Hepatic stellate cell (primary cell): ENCODE results near the gene DISC1.
"Not testable (repeated sequence)": the region's sequence is repeated elsewhere in the genome, so short reads cannot be mapped to it uniquely, and the experiment has no call there.

ENCODE experiments used
- DNase-seq: peaks from one replicate; pipeline ENCODE4 v3.0.0; 2011; ENCODE audit warnings: low spot score

The DISC1 gene

DNA sequence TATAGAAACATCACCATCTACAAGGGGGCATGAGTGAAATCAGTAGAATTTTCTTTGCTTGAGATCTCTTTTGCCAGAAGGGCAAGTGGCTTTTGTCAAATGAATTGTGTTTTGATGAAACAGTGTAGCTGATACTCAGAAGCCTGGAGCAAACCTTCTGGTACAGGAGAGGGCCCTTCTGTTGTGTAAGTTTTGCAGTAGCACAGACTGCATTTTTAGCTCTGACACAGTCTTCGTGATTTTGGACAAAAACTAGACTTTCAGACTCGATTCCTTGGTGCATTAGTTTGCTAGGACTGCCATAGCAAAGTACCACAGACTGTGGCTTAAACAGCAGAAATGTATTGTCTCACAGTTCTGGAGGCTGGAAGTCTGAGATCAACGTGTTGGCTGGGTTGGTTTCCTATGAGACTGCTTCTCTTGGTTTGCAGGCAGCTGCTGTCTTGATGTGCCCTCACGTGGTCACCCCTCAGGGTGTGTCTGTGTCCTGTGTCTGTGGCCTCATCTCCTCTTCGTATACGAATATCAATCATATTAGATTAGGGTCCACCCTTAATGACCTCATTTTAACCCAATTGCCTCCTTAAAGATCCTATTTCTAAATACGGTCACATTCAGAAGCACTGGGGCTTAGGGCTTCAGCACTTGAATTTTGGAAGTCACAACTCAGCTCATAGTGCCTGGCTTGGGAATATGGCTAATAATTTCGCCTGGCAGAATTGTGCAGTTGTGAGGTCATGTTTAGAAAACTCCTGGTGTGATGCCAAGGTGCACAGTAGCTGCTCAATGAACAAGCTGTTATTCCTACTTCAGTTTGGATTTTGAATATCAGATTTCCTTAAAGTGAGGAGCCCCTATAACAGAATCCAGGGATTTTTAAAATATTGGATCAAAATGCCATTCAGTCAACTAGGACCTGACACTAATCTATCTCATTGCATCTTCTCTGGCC, 21.2 kb upstream of the DISC1 start:
- no peak for DNase-seq

DNA sequence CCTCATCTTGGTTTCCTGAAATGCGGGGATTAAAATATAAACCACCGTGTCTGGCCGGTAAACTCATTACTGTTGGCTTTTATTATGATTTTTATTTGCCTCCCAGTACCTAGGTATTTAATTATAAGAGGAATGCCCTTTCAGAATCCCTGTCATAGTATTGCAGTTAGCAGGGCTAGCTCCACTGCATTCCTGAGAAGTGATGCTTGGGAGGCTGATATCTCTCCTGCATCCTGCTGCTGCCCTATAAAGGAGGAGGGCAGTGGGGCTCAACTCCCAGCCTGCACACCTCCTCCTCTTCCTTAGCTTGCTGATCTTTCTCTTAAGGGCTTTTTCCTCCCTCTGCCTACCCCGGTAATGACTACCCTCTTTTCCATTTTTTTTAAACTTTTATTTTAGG, 19.9 kb upstream of the DISC1 start:
- DNase-seq = no peak

DNA sequence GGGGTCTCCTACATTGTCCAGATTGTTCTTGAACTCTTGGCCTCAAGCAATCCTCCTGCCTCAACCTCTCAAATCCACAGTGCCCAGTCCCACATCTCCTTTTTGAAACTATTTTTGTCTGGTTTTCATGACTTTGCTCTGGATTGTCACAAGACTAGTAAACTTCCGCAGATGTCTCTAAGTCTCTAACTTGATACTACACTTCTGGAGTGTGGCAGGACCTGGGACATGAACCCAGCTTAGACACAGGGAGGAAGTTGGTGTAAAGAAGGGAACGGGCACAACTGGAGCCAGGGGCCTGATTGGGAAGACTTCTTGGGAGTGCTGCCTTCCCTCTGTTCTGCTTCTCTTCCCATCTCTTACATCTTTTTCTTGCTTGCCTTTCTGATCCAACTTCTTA, 16.2 kb upstream of the DISC1 start:
- no peak for DNase-seq

DNA sequence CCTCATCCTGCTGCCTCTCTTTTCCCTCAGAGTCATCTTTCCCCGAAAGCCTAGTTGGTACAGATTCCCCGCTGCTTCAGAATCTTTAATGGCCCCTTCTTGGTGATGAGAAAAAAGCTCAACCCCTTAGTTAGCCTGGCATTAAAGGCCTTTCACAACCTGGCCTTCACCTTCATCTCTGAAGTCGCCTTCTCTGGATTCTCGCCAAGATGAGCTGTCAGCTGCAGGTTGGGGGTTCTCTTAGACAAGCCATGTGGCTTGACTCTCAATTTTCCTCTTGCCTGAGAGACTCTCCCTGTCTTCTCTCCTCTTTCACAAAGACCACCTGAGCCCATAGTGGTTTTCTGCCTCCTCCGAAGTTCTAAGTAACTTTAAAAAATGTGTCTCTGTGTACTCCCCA, 15.5 kb upstream of the DISC1 start:
- DNase-seq = no peak

DNA sequence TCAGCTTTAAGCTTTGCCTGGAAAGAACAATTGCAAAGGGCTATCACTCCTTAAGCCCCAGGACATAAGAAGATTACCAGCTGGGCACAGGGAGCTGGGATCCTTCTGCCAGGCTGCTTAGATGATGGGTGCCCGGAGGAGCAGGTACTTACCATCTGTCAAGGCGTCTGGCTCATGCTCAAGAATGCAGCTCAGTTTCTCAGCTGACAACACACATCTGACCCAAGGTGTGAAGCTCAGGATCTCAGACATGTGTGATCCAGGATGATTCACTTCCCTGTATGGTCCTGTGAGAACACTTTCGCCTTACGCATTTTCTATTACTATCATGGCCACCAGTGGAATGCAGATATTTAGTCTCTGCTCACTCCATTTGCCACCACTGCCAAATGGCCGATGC, 14.7 kb upstream of the DISC1 start:
- DNase-seq = no peak

DNA sequence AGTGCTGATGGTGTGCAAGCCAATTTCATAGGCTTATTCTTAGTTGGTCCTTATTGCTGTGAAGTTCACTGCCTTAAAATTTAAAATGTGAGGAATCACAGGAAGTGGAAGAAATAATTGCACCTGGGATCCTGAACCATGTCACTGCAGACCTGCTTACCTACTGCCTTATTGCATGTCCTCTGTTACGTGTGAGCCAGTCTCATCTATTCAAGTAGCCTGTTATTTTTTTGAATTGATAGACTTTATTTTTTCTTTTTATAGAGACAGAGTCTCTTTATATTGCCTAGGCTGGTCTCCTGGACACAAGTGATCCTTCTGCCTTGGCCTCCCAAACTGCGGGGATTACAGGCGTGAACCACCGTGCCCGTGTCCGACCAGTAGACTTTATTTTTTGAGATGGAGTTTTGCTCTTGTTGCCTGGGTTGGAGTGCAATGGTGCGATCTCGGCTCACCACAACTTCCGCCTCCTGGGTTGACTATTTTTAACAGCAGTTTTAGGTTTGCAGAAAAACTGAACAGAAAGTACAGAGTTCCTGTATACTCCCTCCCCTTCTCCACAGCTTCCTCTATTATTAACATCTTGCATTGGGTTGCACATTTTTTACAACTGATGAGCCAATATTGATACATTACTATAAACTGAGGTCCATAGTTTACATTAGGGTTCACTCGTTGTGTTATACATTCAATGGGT, 14.0 kb upstream of the DISC1 start:
- DNase-seq = no peak

DNA sequence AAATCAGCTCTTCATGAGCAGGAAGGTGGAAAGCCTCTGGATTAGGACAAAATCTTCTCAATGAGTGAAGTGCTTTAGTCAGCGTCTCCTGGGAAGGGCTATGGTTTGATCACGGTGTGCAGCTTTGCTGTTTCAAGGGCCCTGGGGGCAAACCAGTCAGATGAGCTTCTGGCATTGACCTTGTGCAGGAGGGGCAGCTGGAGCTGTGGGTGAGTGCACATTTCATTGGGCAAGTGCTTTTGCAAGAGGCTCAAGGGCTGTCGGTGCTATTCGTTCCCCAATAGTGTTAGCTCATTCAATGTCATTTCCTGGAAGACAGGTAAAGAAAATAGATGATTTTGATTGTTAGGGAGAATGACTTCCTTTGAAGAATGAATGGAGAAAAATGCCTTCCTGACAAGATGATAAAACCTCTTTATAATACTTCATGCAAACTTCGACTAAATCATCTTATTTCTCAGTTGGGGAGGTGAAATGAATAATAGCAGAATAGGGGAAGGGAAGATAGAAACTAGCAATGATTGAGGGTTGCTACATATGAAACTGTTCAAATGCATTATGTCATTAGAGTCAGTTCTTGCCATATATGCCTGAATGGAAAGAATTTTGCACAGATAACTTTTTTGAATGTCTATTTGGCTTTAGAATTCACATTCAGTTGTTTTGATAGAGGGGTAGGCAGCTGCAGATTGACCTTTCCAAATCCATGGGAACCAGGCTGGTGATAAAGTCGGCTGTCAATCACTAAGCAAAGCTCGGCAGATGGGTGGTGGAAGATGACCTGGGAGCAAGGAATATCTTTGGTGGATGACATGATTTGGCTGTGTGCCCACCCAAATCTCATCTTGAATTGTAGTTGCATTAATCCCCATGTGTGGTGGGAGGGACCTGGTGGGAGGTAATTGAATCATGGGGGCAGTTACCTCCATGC, 12.9 kb upstream of the DISC1 start:
- no peak for DNase-seq

DNA sequence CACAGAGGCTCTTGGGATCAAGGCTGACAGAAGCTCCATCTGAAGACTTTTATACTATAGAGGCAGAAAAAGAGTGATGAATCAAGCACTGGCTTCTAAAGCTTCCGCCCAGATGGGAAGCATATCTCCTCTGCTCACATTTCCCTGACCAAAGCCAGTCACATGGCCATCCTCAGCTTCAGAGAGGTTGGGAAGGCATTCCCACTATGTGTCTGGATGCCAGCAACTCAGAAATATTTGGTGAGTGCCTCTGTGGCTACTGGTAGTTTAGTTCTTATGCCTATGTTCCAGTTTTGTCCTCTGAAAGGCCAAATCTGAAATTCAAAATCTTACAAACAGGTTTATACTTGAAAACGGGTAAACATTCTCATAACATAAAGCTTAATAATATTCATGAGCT, 9.9 kb upstream of the DISC1 start:
- DNase-seq = no peak

DNA sequence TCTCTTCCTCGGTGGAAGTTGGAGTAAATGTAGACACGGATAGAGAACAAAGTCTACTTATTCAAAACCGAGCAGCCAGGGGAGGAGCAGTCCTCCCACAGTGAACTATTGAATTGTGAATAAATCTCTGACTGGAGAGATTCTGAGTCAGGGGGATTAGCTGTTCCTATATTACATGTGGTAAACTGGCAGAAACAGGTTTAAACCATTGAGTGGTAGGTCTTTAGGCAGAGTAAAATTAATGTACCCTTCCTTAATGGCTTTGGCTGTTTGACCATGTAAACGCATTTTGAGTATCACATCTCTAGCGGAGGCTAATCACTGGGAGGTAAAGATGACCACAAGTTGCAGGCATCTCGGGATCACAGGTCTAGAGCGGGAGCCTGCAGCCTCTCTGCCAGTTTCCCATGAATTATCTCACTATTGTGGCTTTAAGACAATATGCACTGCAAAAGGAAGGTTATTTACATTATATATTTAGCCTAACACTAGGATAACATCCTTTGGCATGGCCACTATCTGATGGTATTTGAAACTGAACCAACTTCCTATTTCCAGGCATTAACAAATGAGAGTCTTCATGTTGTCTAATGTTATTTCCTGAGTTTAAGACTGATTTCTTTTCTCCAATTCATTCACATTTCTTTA, 7.9 kb upstream of the DISC1 start:
- DNase-seq = no peak

DNA sequence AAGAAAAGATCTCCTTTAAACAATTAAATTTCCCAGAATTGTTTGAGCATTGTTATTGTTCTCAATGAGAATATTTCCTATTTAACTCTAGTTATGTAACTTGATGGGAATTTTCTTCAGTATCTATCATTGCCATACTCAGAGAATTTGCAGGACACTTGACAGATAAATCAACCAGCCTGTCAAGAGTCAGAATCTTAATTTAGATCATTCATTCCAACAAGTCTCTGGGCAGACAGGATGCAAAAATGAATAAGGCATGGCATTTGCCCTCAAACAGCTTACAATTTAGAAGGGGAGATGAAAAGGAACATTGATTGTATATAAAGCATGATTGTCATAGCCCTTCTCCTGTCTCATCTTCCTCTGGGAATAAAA, 7.3 kb upstream of the DISC1 start:
- no peak for DNase-seq

DNA sequence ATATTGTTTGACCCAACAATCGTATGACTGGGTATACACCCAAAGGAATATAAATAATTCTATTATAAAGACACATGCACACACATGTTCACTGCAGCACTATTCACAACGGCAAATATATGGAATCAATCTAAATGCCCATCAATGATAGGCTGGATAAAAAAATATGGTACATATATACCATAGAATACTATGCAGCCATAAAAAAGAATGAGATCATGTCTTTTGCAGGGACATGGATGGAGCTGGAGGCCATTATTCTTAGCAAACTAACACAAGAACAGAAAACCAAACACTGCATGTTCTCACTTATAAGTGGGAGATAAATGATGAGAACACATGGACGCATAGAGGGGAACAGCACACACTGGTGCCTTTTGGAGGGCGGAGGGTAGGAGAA, 1.5 kb upstream of the DISC1 start:
- DNase-seq = not testable (repeated sequence)

DNA sequence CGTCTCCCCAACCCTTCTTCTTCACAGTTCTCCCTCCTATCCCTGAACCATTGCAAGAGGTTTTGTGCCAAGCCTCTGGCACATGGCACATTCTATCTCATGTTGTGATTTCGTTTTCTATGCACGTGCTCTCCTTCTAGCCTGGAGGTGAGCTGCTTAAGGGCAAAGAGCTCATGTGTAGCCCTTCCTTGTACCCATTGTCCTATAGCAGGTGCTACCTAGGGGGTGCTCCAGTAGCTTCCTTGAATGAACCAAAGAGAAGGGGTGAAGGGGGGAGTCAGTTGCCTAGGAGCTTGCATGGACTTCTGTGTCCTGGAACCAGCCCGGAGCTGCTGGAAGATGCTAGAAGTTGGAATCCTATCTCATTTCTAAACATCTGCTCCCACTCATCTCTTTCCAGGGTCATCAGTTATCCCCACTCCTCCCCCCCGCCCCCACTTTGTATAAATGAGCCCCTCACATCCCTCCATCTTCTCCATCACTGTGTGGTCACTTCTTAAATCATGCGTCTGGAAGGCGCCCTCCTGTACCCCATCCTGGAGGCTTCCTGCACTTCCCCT, 535 bp upstream of the DISC1 start:
- no peak for DNase-seq

DNA sequence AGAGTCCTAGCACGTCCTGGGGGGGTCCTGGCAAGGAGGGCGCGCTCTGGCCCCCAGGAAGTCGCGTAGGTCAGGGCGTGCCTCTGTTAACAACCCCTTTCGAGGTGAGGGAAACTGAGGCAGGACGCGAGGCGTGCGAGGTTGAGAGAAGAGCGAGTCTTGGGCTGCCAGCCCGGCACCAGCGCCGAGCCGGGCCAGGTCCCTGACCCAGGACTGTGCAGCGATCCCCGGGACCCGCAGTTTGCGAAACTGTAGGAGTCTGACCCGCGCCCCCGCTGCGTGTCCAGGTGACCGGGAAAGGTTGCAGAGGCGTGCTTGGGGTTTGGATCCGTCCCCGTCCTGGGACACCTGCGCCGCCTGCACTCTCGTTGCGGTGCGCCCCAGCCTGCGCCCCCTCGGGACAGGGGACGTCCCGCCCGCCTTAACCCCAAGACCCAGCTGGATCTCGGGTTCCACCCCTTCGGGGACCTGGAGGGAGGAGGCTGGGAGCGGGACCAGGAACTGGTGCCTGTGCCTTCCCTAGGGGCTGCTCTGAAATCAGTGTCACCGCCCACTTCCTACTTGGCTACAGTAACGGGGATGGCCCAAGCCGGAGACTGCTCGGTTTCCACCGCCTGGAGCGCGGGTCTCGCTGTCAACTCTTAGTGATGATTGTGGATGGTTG, 493 bp downstream of the DISC1 start:
- DNase-seq = peak; percentile 66

DNA sequence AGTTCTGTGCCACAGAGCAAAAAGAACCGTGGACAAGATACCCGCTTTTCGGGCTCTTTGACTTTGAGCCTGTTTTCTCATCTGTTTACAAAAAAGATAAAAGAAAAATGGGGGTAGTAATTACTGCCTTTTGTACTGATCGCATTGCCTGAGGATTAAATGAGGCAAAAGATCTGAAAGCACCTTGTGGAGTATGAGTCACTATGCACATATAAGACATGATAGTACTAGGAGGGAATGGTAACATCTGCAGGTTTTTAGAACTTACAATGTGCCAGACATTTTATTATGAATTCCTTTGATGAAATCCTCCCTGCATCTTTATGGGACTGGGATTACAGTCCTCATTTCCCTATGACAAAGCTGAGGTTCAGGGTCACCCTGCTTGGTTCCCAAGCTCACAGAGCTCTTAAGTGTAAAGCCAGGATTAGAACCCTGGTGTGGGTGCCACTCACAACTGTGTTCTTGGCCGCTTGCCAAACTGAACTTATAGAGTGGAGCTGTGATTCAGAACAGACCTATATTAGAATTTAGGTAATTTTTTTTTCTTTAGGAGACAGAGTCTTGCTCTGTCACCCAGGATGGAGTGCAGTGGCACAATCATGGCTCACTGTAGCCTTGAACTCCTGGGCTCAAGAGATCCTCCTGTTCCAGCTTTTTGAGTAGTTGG, 1.8 kb downstream of the DISC1 start:
- no peak for DNase-seq

DNA sequence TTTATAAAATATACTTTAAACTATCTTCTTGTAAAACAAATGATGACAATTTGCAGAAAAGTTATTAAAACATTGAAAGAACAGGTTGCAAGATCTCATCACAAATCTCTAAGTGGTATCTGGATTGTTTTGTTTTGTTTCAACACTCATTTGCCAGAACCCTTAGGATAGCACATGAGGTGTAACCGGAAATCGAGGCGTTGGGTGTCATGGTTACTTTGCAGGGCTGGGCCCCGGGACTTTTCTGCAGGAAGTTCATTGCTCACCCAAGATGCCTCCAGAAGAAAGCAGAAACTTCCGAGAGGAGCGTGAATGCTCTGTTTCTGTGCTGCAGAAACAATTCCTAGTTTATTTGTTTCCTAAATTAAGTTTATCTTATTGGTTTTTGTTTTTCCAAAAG, 2.5 kb downstream of the DISC1 start:
- DNase-seq = peak; percentile 44

DNA sequence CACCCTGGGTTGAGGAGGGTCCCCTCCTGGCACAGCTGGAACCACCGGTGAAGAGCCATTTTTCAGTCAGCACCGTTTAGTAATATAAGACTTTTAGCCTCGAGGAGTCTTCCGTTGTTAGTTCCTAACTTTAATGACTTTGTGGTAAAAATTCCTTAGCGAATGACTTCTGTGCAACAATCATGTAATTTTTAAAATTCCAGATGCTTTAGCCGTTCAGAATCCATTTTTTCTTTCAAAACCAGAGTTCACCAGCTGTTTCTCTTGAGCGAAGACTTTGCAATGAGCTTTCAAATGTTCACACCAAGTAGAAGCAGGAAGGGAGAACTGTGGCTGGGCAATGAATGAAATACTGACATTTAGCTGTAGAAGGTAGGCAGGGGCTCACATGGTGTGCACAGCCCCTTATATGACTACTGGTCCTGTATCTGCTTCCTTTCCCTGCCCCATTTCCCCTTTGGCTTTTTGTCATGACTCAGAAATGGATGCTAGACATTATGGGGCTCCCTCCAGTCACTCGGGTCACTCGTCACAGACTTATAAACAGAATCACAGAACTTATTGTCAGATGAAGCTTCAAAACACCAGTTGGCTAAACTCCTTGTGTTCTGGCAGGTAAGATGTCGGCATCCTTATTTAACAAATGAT, 4.1 kb downstream of the DISC1 start:
- DNase-seq = peak; percentile 22

DNA sequence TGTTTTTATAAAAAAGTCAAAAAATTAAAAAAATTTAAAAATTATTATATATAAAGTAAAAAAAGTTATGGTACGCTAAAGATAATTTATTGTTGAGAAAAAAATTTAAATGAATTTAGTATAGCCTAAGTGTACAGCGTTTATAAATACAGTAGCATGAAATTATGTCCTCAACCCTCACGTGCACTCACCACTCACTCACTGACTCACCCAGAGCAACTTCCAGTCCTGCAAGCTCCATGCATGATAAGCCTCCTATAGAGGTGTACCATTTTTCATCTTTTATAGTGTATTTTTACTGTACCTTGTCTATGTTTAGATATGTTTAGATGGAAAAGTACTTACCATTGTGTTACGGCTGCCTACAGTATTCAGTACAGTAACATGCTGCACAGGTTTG, 5.1 kb downstream of the DISC1 start:
- DNase-seq = no peak

DNA sequence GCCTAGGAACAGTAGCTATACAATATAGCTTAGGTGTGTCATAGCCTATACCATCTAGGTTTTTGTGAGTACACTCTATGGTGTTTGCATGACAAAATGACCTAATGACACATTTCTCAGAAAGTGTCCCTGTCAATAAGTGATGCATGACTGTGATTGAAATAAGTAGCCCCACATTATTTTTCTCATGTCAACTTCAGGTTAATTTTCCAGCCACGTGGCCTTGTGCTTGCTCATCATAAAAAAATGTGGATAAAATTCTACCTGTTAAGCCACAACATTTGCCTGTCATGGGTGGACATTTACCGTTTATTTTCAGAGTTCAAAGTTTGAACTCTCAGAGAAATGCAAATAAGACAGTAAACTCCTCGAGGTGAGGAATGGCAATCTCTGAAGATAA, 5.5 kb downstream of the DISC1 start:
- no peak for DNase-seq

DNA sequence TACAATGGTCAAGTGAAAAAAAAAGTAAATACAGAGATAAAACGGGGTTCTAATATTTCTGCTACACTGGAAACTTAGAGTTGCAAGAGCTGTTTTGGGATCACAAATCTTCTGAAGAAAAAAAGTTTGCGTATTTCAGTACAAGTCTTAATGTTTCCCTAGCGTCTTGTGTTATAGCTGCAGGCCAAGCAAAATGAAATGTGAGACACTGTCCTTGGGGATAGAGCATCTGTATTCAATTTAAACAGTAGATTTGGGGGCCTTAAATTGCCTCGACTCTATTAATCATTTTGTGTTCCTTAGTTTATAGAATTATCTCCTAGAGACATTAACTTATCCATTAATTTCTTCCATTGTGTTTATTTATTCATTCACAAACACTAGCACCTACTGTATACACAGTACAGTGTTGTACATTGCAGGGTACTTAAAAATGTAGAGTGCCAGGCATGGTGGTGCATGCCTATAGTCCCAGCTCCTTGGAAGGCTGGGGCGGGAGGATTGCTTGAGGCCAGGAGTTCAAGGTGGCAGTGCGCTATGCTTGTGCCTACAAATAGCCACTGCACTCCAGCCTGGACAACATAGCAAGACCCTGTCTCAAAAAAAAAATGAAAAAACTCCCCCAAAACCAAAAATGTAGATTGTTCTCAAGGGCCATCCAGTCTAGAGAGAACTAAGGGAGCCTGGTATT, 7.9 kb downstream of the DISC1 start:
- no peak for DNase-seq
